HG03280 (cell line): Measurements from ENCODE around the gene XIRP2.

Source experiments
- ATAC-seq: cut with Tn5 transposase; IDR thresholded peaks from one replicate; pipeline ENCODE4 v1.9.1; 2021; ENCODE audit warnings: mild to moderate bottlenecking, moderate library complexity; ENCODE audit not compliant: unreplicated experiment

The XIRP2 gene, protein sequence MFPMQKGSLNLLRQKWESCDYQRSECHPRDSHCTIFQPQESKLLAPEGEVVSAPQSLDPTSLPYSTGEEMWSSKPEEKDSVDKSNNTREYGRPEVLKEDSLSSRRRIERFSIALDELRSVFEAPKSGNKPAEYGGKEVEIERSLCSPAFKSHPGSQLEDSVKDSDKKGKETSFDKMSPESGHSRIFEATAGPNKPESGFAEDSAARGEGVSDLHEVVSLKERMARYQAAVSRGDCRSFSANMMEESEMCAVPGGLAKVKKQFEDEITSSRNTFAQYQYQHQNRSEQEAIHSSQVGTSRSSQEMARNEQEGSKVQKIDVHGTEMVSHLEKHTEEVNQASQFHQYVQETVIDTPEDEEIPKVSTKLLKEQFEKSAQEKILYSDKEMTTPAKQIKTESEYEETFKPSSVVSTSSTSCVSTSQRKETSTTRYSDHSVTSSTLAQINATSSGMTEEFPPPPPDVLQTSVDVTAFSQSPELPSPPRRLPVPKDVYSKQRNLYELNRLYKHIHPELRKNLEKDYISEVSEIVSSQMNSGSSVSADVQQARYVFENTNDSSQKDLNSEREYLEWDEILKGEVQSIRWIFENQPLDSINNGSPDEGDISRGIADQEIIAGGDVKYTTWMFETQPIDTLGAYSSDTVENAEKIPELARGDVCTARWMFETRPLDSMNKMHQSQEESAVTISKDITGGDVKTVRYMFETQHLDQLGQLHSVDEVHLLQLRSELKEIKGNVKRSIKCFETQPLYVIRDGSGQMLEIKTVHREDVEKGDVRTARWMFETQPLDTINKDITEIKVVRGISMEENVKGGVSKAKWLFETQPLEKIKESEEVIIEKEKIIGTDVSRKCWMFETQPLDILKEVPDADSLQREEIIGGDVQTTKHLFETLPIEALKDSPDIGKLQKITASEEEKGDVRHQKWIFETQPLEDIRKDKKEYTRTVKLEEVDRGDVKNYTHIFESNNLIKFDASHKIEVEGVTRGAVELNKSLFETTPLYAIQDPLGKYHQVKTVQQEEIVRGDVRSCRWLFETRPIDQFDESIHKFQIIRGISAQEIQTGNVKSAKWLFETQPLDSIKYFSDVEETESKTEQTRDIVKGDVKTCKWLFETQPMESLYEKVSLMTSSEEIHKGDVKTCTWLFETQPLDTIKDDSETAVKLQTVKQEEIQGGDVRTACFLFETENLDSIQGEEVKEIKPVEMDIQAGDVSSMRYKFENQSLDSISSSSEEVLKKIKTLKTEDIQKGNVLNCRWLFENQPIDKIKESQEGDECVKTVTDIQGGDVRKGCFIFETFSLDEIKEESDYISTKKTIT (N-terminal part only)

DNA sequence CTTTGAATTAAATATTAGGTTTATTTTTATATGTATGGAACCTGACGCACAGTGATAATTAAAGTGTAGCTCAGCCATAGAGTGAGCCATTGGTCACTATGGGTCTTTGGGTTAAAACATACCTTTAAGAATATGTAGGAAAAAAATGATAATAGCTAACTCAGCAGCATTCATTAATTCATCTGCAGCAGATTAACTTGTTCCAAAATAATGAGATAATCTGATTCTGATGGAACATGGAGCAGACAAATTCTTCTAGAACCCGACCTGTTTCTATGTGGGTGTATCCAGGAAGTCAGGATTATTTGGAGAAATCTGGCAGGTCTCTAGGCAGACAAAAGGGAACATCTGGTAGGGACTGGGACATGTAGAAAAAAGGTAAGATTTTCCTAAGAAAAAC, at the start of gene XIRP2:
XIRP2 (plus strand) TSS at position 301 of the 400 bp plus-strand sequence. CDS start 15,003 bp downstream, outside the sequence.
- ATAC-seq, result no peak

DNA sequence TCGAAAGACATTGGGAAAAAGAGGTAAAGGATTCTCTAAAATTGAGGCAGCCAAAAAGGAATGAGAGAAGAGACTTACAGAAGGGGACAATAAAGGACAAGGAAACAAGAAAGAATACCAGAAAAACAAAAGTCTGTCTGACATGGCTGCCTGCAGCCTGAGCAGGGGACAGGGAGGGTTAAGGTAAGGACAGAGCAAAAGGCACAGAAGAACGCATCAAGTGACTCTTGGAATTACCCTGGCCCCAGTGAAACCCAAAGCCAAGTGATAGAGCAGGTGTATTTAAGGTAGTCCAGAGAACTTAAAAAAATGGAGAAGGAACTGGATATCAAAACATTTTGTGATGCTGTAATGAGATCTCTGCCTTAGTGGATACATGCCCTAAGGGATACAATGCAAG, 47.1 kb upstream of the XIRP2 start:
- no peak for ATAC-seq

DNA sequence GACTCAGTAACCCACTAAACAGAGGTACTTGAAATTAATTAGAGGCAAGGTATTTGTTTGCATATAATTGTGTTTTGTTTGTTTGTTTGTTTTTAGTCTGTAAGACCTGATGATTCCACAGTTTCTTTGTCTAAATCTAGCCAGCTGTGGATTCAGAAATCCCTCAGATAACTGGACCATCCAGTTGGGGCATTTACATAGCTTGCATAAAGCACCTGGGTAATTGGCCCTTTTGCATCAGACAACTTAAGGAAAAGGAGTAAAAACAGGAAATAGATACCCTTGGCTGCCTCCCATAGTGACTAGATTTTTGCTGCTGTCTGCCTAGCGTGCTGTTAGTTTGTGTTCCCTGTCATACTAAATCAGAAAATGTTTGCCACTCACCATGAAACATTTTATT, 46.6 kb upstream of the XIRP2 start:
- no peak for ATAC-seq

DNA sequence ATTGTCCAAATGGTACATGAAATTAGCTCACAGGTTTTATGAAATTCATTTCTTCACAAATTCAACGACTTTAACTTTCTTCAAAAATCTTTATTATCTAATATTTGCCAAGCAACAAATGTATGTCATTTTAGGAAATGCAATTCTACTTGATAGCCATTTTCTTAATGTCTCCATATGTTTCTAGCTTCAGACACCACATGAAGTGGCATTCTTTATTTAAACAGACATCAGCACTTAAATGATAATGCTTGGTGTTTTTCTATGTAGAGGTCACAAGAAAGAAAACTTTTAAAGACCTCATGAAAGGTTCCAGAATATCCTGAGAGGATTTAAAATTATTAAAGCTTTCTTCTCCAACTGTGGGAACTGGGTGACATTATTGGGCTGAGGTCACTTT, 44.2 kb upstream of the XIRP2 start:
- ATAC-seq, result no peak

DNA sequence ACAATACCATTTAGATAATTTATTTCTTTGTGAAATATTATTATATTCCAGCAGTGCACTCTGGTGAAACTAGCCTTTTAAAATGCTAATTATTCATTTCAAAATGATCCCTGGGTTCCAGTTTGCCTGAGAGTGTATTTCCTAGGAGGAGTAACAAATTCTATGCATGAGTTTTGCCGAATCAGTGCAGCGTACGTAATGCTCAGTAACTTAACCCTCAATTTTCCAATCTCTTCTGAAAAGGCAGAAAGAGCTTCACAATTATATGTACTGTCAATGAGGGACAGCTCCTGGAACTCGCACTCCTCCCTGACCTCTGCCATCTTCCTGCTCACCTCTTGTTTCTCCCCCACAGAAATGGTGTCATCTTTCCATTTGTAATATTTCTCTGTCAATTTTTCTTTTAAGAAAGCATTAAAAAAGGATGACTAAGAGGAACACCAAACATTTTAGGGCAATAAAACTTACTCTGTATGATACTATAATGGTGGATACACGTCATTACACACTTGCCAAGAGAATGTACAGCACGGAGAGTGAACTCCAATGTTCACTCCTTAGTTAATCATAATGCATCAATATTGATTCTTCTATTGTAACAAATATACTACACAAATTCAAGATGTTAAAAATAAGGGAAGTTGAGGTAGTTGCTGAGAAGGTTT, 25.7 kb upstream of the XIRP2 start:
- no peak for ATAC-seq

DNA sequence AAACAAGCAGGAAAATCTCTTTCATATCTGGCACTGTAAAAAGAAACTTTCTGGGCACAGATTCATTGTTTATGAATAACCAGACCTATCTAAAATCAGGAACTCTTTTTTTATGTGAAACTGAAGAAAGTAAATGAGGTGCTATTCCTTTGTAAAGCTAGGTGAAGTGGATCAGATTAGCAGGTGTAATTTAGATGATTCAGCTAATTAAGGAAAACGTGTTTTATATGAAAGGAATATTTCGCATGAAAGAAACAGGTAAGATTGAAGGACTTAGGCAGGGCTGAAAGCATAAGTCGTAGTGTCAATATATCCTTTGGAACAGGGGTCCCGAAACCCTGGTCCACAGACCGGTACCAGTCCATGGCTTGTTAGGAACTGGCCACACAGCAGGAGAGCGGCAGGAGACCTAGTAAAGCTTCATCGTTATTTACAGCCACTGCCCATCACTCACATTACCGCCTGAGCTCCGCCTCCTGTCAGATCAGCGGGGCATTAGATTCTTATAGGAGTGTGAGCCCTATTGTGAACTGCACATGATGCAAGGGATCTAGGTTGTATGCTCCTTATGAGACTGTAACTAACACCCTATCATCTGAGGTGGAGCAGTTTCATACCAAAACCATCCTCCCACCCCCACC, 20.3 kb upstream of the XIRP2 start:
- no peak for ATAC-seq

DNA sequence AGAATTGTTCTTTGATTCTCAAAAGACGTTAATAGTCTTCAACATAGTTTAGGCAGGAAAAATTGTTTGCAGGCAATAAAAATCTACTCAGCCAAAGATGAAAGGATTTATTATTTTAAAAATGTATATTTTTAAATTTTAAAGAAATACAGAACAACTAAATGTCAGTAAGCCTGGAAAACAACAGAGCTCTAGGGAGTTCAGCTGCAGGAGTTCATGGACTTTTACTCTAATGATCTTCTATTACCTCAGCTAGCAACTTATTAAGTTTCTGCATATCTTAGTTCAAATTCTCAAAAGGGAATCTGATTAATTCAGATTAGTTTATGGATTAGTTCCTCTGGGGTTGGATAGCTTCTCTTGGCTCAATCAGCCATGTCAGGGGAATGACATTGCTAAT, 17.9 kb upstream of the XIRP2 start:
- no peak for ATAC-seq

DNA sequence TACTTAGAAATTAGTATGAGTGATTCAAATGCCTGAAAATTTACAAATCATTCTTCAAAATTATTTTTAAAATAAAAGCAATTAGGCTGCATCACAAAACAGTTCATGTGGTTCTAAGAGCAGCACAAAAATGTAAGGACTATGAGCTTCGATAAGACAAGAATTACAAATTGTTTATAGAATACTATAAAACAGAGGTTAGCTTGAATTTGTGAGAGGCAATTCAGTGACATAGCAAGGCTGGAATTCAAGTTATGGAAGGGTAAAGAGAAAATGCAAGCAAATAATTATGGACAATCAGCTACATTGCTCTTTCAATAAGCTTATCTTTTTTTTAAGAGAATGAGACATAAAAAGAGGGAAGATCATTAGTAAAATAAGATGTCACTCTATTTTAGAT, 7.1 kb upstream of the XIRP2 start:
- no peak for ATAC-seq

DNA sequence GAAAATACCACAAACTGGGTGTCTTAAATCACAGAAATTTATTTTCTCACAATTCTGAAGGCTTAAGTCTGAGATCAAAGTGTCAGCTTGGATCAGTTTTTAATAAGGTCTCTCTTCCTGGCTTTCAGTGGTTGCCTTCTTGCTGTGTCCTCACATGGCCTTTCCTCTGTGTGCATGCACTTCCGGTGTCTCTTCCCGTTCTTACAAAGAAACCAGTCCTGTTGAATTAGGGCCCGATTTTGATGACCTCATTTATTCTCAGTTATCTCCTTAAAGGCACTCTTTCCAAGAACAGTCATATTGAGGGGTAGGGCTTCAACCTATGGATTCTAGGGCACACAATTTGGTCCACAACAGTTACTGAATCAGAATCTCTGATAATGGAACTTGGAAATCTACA, 5.4 kb upstream of the XIRP2 start:
- ATAC-seq, result no peak

DNA sequence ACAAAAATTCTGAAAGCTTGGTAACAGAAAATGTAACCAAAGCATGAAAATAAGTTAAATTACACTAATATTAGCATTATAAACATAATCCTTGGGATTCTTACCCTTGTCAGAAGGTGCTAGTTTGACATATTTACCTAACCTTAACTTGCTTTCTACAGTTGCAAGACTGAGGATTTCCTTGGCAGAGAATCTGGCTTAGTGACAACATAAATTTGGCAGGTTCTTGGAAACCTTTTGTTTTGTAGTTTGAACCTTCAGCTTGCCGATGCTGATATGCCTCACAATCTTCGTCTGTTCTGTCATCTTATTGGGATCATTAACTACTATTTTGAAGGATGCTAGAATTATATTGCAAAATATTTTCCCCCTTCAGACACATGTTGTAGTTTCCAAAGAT, 3.4 kb downstream of the XIRP2 start:
- no peak for ATAC-seq

DNA sequence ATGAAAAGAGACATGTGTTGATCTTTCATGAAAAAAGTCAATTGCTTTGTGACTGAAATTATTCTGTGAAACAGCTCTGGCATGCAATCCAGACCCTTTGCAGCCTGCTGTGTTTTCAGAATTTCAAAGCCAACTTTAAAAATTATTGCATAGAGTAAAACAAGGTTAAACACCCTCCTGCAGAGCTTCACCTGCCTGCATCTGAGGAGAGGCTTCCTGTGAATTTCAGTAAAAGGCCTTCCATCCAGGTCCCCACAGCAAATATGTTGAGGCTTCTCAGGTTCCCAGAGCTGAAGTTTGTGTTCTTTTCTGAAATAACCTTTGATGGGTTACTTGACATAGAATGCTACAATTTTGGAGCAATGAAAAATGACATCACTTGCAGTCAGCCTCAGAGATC, 4.1 kb downstream of the XIRP2 start:
- no peak for ATAC-seq

DNA sequence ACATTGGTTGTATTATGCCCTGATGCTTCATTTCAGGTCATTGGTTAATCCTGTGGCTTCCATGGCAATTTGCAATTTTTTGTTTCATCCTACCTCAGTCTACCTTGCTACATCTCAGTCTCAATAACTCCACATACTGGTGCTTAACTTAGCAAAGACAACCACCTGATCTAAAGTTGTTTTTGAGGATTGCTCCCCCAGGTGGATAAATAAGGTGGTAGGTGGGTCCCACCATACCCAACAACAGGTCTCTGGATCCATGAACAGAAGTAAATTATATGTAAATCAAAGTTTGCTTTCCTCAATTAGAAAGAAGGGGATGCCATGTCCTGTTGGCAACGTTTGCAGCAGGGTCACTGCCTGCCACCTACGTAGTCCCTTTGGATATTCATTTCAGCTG, 7.0 kb downstream of the XIRP2 start:
- ATAC-seq, result no peak

DNA sequence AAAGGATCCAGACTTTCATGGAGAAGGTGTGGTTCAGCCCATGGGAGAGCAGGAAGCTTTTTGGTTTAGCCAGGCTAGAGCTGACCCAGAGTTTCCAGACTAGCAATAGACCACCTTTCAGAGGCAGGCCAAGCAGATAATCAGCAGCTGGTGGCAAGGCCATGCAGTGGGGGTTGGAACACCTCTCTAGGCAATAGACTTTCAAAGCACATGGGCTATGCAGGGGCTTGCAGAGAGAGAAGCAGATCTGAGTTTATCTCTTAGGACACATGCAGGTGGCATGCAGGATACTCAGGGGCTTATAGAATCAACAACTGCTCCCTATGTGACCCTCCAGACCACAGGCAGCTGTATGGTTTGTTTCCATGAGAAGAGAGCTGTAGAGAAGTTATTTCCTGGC, 9.4 kb downstream of the XIRP2 start:
- no peak for ATAC-seq

DNA sequence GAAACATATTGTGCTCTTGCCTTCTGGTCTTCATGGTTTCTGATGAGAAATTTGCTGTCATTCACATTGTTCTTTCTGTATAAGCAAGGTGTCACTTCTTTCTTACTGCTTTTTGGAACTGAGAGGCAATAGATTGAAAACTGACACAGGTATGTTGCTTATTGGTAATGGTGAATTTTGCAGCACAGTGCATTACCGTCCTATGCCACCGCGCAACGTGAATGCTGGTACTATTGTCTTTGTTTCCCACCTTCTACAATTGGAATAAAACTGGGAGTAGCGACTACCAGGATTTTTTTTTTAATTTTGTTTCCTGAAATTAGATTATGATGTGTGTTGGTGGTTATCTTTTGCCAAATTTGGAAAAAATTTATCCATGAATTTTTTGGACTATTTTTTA, 11.4 kb downstream of the XIRP2 start:
- no peak for ATAC-seq

DNA sequence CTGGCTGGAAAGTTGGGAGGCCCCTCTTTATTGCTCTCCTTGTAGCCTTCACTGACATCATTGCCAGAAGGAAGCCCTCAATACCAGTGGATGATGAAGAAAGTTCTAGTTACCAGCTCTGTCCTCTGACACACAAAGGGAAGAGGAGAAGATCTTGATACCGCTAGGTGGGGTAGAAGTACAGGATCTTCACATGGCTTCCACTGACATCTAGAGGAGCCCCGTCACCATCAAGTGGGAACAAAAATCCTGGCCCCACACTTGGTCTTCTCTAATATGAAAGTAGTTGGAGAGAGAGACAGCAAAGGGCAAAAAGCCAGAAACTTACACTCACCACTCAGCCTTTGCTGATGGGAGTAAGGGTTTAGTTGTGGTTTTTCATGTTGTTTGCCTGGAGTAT, 12.4 kb downstream of the XIRP2 start:
- ATAC-seq, result no peak

DNA sequence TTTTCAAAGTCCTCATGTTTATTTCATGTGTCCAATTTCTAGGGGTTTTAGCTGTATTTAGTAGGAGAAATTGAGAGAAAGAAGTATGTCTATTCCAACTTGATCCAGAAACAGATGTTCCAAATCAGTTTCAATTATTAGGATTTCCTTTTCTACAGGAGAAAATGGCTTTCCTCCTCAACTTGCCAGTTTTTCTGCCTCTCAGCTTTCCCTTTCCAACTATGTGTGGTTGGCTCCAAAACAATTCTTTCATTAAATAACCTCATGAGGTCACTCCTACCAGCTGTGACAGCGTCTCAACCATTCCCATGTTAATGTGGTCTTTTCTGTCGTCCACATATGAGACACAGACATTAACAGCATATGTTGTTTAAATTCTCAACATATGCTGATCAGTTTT, 13.1 kb downstream of the XIRP2 start:
- ATAC-seq, result no peak

DNA sequence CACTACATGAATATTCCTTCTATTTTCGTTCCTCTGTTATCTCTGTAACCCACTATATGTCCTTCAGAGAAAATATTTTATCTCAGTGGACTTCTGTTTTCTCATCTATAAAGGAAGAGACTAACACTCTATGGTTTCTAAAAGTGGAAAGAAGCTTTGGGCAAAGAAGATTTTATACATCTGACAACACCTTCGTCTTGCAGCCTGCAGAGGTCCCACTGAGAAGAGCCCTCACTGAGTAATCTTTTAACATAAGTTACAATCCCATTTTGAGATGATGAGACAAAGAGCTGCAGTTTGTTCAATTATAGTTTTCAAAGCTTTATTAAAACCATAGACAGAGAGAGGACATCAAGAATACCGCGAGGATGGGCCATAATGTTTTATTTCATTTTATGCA, 28.7 kb downstream of the XIRP2 start:
- ATAC-seq, result no peak

DNA sequence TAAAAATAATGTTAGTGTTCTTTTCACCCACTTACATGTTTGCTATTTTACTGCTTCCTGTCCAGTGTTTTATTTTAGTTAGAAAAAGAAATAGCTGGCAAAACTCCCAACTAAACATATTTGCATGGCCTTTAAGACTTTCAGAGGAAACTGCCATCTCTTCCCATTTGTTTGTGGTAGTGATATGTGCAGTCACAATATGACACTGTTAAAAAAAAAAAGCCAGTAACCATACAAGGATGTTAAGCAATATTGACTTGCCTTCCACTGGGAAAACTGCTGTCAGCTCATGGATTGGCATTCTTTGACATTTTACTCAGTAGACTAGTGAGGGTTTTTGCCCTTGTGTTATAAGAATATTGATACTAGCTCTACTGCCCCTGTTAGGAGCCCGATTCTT, 29.1 kb downstream of the XIRP2 start:
- no peak for ATAC-seq

DNA sequence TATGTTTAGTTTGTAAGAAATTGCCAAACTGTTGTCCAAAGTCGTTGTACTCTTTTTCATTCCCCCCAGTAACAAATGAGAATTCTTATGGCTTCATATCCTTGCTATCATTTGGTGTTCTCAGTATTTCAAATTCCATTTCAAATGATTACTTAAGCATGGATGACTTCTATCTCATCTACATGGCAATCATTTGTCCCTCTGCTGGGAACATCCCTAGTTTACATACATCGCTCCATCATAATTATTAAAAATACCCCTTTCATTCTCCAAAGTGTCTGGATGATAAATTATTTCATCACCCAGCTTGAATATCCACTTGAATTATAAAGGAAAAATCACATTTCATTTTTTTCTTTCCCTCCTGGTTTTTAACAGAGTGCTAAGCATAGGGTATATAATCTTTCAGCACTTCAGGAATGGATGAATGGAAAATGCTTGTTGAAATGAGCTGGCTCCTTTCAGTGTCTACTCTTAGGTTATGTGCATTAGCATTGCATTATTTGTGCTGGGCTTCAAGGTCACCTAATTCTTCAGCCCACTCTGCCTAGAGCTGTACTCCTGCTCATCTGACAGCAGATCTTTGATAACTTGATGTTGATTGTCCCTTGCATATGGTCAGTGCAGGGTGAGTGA, 33.1 kb downstream of the XIRP2 start:
- ATAC-seq, result no peak

DNA sequence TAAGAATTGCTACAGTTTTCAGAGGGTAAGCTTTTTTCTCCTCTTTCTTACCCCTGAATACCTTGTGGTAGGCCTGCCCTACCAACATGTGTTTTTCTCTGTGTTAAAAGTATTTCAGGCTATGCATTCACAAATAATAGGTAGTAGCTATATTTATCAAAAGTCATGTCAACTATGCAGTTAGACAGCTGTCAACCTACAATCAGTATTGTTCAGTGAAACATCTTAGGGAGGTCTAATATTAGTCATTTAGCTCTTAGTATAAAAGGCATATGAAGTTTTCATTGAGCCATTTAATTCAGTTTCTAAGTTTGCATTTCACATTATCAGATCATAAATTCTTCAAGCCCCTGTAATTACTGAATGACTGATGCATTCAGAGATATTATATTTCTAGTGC, 36.7 kb downstream of the XIRP2 start:
- no peak for ATAC-seq
